Measurements from ENCODE around the gene C19orf85.

DNA sequence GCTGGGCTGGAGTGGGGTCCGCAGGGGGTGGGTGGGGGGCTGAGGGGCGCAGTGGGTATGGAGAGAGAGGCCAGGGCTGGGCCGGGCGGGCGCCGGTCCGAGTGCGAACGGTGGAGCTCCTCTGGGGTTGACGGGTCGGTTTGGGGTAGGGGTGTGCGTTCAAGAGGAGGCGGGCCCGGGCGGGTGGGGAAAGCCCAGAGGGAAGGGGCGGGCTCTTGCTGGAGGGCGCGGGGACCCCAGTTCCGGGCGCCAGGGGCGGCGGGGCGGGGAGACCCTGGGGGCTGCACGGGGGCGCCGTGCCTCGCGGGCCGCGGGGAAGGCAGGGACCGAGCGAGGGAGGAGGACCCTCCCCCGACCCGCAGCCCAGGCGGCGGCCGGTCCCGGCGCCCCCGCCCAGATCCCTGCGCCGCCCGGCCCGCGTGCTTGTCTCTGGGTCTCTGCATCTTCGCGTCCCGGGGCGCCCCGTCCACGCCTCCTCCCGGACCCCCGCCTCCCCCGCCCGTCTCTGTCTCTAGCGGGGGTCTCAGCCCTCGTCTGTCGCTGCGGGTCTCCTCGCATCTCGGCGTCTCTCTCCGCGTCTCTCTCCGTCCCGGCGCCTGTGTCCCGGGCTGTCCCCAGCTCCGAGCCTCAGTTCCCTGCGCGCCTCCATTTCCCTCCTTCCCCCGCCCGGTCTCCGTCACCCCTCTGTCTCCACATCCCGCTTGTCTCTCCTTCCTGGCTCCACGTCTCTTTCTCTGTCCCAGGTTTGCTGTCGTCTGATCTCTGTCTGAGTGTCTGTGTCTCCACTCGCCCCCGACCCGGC, 13.2 kb downstream of the C19orf85 start:
- no peak for TF ChIP-seq POLR2A (IDR thresholded peaks at IDR 0.05)
- TF ChIP-seq, protein P1, sequence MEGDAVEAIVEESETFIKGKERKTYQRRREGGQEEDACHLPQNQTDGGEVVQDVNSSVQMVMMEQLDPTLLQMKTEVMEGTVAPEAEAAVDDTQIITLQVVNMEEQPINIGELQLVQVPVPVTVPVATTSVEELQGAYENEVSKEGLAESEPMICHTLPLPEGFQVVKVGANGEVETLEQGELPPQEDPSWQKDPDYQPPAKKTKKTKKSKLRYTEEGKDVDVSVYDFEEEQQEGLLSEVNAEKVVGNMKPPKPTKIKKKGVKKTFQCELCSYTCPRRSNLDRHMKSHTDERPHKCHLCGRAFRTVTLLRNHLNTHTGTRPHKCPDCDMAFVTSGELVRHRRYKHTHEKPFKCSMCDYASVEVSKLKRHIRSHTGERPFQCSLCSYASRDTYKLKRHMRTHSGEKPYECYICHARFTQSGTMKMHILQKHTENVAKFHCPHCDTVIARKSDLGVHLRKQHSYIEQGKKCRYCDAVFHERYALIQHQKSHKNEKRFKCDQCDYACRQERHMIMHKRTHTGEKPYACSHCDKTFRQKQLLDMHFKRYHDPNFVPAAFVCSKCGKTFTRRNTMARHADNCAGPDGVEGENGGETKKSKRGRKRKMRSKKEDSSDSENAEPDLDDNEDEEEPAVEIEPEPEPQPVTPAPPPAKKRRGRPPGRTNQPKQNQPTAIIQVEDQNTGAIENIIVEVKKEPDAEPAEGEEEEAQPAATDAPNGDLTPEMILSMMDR (IDR thresholded peaks at IDR 0.05) = no peak

Data from gastroesophageal sphincter (tissue), 3 donors.